Prostate gland (tissue), 2 donors: ENCODE measurements around the gene ZCCHC24. TPM values are rescaled to one million over a fixed set of nuclear protein-coding genes. Genes with fewer than 3 reads are reported as not detected.

Source experiments
- DNase-seq: peaks from one replicate; pipeline ENCODE4 v3.0.0-alpha.2; 2019; ENCODE audit warnings: low spot score
- H3K27ac ChIP-seq, 2 donors: fragments of 200-600 bp; sonication (generic); 2 replicates each; pipeline ENCODE4 v1.5.1; 2017 to 2019
- H3K27me3 ChIP-seq: fragments of 200-600 bp; sonication (generic); replicated peaks from 2 replicates; pipeline ENCODE4 v1.5.1; 2019; ENCODE audit not compliant: insufficient read depth
- H3K36me3 ChIP-seq, 2 donors: fragments of 200-600 bp; sonication (generic); 1 replicate in 1 of 2; 2 replicates in 1 of 2; pipeline versions ENCODE4 v1.5.1 to v1.8.1; 2017 to 2019
- H3K4me1 ChIP-seq: fragments of 200-600 bp; sonication (generic); replicated peaks from 2 replicates; pipeline ENCODE4 v1.5.1; 2019
- H3K4me3 ChIP-seq, 2 donors: fragments of 200-600 bp; sonication (generic); 2 replicates each; pipeline ENCODE4 v1.5.1; 2017 to 2019
- H3K9me3 ChIP-seq: fragments of 200-600 bp; sonication (generic); 2 replicates; pipeline ENCODE4 v1.5.1; 2017
- POLR2A ChIP-seq: fragments of 450-650 bp; IDR thresholded peaks from one replicate; pipeline ENCODE4 v1.6.1; 2016; ENCODE audit warnings: antibody characterized with exemption, mild to moderate bottlenecking
- POLR2AphosphoS5 ChIP-seq: sonication (generic); formaldehyde crosslinking; IDR thresholded peaks from one replicate; pipeline ENCODE4 v1.6.1; 2017; ENCODE audit warnings: antibody characterized with exemption
- WGBS: methylation state at CpG from one replicate; pipeline ENCODE4 v1.1.5; 2018; 5-methylcytosine and 5-hydroxymethylcytosine counted together
- intact Hi-C: fragments of 100-400 bp; cut with DNase I; formaldehyde crosslinking; loops from one replicate; pipeline ENCODE4 v1.14.2; 2022
- total RNA-seq, 2 donors: library from RNA; depleted of rRNA; stranded (reverse); fragments of >200 nt; gene quantifications; one replicate each; pipeline ENCODE4 v1.1.0, GENCODE V29; 2016
- TF ChIP-seq, protein P1 (sequence below), 4 experiments: fragments of 200-600 bp in 2 of 4; fragments of 450-650 bp in 2 of 4; sonication (generic) in 2 of 4; IDR thresholded peaks; 1 replicate in 3 of 4; 2 replicates in 1 of 4; pipeline ENCODE4 v1.5.1; 2016 to 2019; ENCODE audit warnings: antibody characterized with exemption in 4 of 4, mild to moderate bottlenecking in 2 of 4, moderate library complexity in 2 of 4

The ZCCHC24 gene
- total RNA-seq, 2 donors from 2014 or later = 20.8 to 51.2 TPM

DNA sequence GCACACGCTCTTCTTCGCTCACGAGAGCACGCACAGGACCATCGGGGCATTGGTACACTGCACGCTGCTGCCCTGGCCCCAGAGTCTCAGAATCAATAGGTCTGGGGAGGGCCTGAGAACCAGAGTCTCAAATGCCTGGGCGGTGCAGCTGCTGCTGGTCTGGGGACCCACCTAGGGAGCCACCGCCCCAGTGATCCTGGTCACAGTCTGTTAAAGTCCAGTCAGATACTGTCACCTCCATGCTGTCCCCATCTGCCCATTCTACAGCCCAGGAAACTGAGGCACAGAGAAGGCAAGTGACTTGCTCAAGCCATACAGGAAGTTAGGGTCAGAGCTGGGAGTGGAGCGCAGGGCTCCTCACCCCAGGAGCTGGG lies 38.0 kb downstream of the ZCCHC24 start:
- Histone ChIP-seq H3K36me3 (no peaks in the 10 kb centered on the region), H3K27ac (peak overlapping the region; percentile 60 to 88), H3K4me3 (no peak overlapping the region), H3K27me3 (no peaks in the 10 kb centered on the region), H3K4me1 (peaks cover 53% of the 10 kb centered on the region), H3K9me3 (no peaks in the 10 kb centered on the region)
- 74% methylated on average over 9 of the region's 9 CpGs for WGBS
- intact Hi-C loops = no loop called here
- DNase-seq = no peak
- TF ChIP-seq POLR2AphosphoS5 (no peak), POLR2A (no peak)
- TF ChIP-seq, protein P1, sequence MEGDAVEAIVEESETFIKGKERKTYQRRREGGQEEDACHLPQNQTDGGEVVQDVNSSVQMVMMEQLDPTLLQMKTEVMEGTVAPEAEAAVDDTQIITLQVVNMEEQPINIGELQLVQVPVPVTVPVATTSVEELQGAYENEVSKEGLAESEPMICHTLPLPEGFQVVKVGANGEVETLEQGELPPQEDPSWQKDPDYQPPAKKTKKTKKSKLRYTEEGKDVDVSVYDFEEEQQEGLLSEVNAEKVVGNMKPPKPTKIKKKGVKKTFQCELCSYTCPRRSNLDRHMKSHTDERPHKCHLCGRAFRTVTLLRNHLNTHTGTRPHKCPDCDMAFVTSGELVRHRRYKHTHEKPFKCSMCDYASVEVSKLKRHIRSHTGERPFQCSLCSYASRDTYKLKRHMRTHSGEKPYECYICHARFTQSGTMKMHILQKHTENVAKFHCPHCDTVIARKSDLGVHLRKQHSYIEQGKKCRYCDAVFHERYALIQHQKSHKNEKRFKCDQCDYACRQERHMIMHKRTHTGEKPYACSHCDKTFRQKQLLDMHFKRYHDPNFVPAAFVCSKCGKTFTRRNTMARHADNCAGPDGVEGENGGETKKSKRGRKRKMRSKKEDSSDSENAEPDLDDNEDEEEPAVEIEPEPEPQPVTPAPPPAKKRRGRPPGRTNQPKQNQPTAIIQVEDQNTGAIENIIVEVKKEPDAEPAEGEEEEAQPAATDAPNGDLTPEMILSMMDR (IDR thresholded peaks at IDR 0.05) = no peak

DNA sequence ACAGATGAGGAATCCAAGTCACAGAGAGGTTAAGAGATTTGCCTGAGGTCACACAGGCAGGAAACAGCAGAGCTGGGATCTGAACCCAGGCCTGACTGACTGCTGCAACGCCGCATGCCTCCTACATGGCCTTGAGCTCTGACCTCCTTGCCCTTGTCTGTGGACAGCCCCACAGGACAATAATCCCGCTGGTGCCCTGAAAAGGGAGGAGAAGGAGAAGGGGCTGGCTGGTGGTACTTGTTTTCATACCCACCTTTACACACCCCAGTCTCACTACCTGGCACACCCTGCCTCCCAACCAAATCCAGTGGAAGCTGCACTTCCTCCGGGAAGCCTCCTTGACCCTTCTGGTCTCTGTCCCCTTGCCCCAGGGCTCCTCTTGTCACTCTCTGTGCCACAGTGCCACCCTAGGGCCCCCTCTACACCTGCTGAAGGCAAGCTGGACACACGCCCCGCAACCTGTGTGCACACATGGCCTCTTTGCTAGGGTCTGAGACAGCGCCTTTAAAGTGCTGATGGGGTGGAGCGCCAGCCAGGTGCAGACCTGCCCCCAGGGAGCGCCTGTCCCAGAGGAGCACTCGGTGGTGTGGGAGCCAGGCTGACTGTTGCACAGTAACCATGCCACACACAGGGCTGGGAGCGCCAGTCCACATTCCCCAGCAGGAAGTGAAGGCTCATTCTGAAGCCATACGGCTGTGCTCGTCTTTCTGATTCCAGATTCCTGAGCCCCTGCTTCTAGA lies 38.6 kb downstream of the ZCCHC24 start:
- H3K27ac ChIP-seq = peak overlapping the region; percentile 60 to 88
- no peak for DNase-seq
- no peak overlapping the region for H3K4me3 ChIP-seq
- no peaks in the 10 kb centered on the region for H3K36me3 ChIP-seq
- TF ChIP-seq POLR2A (no peak), POLR2AphosphoS5 (no peak)
- TF ChIP-seq, protein P1 (IDR thresholded peaks at IDR 0.05) = no peak
- 77% methylated on average over 13 of the region's 13 CpGs for WGBS
- intact Hi-C loops = no loop called here
- no peaks in the 10 kb centered on the region for H3K9me3 ChIP-seq
- H3K4me1 ChIP-seq = peaks cover 51% of the 10 kb centered on the region
- H3K27me3 ChIP-seq = no peaks in the 10 kb centered on the region

DNA sequence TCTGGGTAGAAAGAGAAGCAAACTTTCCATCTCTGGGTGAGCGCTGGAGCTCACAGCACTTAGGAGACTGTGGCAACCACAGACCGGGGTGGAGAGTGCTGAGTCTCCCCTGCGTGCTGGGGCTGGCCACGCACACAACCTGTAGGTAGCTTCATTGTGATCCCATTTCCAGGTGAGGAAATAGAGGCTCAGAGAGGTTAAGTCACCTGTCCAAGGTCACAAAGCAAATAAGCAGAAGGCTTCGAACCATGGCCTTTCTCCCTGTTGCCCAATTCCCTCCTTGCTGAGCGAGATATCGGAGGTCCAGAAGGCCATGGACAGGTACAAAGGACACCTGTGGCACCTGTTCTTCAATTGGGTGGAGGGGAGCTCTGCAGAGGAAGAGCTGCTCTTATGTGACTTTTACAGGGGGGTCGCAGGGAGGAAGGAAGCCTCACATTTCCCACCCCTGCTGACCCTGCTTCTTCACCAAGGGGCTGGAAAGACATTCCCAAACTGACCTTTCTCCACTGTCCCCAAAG lies 39.4 kb downstream of the ZCCHC24 start:
- TF ChIP-seq, protein P1 (IDR thresholded peaks at IDR 0.05) = no peak
- TF ChIP-seq POLR2A (no peak), POLR2AphosphoS5 (no peak)
- Histone ChIP-seq H3K27me3 (no peaks in the 10 kb centered on the region), H3K36me3 (no peaks in the 10 kb centered on the region), H3K9me3 (no peaks in the 10 kb centered on the region), H3K27ac (peak overlapping the region; percentile 45 to 88), H3K4me1 (peaks cover 54% of the 10 kb centered on the region), H3K4me3 (no peak overlapping the region)
- intact Hi-C loops = no loop called here
- 86% methylated on average over 8 of the region's 8 CpGs for WGBS
- no peak for DNase-seq

DNA sequence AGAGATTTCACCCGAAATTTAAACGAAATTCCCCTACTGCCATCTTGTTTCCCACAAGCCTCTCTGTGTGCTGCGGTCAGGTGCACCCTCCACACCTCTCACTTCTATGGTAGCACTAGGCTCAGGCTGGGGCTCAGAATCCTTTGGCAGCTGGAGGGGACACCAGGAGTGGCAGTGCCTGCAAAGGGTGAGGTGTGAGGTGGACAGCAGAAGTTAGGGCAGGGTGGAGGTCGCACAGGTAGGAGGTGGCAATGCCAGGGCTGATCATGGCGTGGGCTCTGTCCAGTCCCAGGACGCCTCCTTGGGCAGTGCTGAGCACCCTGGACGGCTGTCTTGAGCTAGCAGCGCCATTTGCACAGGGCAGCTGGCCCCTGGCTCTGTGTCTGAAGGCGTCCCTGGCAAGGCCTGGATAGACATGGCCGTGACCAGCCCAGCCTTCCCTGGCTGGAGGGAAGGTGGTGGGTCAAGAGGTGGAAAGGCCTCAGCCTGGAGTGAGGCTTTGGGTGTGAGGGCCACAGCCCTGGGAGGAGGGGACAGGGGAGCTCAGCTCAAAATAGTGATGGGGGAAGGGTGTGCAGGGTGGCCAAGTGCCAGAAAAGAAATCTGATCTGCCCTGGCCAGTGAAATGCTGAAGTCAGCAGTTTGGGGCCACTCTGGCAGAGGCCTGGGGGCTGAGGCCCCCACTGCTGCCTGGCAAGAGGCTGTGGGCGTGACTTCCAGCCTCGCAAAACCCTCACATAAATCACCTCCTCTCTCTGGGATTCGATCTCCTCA lies 40.0 kb downstream of the ZCCHC24 start:
- Histone ChIP-seq H3K9me3 (no peaks in the 10 kb centered on the region), H3K27ac (peak overlapping the region; percentile 45 to 88), H3K4me1 (peaks cover 59% of the 10 kb centered on the region), H3K36me3 (no peaks in the 10 kb centered on the region), H3K27me3 (no peaks in the 10 kb centered on the region), H3K4me3 (no peak overlapping the region)
- no peak for DNase-seq
- 75% methylated on average over 13 of the region's 13 CpGs for WGBS
- intact Hi-C loops = no loop called here
- TF ChIP-seq POLR2AphosphoS5 = peak; percentile 26
- TF ChIP-seq, protein P1 (IDR thresholded peaks at IDR 0.05) = no peak
